Activated CD4-positive, alpha-beta memory T cell treated with anti-CD3 and anti-CD28 coated beads for 36 hours (primary cell): ENCODE data around the gene MAD1L1. TPM values are rescaled to one million over a fixed set of nuclear protein-coding genes. Genes with fewer than 3 reads are reported as not detected.
"Not testable (repeated sequence)": the region's sequence is repeated elsewhere in the genome, so short reads cannot be mapped to it uniquely, and the experiment has no call there.

Experiments used
- CTCF ChIA-PET: fragments of 350-600 bp; sonication (Branson Sonifier 250); formaldehyde crosslinking; loops from one replicate; lab custom pipeline; 2021; ENCODE audit warnings: antibody characterized with exemption, inconsistent platforms; lab: Charles Lee
- POLR2A ChIA-PET: fragments of 350-600 bp; sonication (Branson Sonifier 250); formaldehyde crosslinking; loops from one replicate; lab custom pipeline; 2021; ENCODE audit warnings: antibody characterized with exemption; lab: Charles Lee
- DNase-seq: peaks from one replicate; pipeline ENCODE4 v3.0.0-alpha.2; 2020
- H3K27ac Mint-ChIP-seq: one replicate; pipeline ENCODE4 v1.8.0; 2021; ENCODE audit warnings: mixed read lengths
- H3K27me3 Mint-ChIP-seq: one replicate; pipeline ENCODE4 v1.8.0; 2021; ENCODE audit warnings: mixed read lengths
- H3K36me3 Mint-ChIP-seq: one replicate; pipeline ENCODE4 v1.8.0; 2021; ENCODE audit warnings: mixed read lengths
- H3K4me1 Mint-ChIP-seq: one replicate; pipeline ENCODE4 v1.8.0; 2021; ENCODE audit warnings: low read depth, mixed read lengths
- H3K4me3 Mint-ChIP-seq: one replicate; pipeline ENCODE4 v1.8.0; 2021; ENCODE audit warnings: mild to moderate bottlenecking, mixed read lengths
- H3K9me3 Mint-ChIP-seq: one replicate; pipeline ENCODE4 v1.8.0; 2021; ENCODE audit warnings: mixed read lengths
- intact Hi-C: fragments of 100-400 bp; cut with micrococcal nuclease; formaldehyde crosslinking; loops from one replicate; pipeline ENCODE4 v1.15.1; 2023
- total RNA-seq, 2 experiments: library from RNA; stranded (reverse); gene quantifications; one replicate each; pipeline ENCODE4 v1.2.3, GENCODE V29; 2021

MAD1L1 gene
- total RNA-seq, 2 experiments from 2014 or later: 44.4 to 47.8 TPM

GRCh38 chr7:1996816-1997215 lies 235.9 kb downstream of the MAD1L1 start:
- CTCF ChIA-PET: no interaction called here
- H3K9me3 Mint-ChIP-seq: no peaks in the 10 kb centered on the region
- intact Hi-C loops: no loop called here
- H3K4me1 Mint-ChIP-seq: no peaks in the 10 kb centered on the region
- H3K27me3 Mint-ChIP-seq: no peaks in the 10 kb centered on the region
- H3K4me3 Mint-ChIP-seq: no peak overlapping the region
- POLR2A ChIA-PET: no interaction called here
- no peak overlapping the region for H3K27ac Mint-ChIP-seq
- DNase-seq: no peak
- no peaks in the 10 kb centered on the region for H3K36me3 Mint-ChIP-seq

- intact Hi-C loops, H3K27ac Mint-ChIP-seq, H3K4me1 Mint-ChIP-seq, H3K27me3 Mint-ChIP-seq, DNase-seq, H3K4me3 Mint-ChIP-seq, POLR2A ChIA-PET, H3K9me3 Mint-ChIP-seq, CTCF ChIA-PET, H3K36me3 Mint-ChIP-seq: not testable (repeated sequence)
These were observed 236.8 kb downstream of the MAD1L1 start for GRCh38 chr7:1995911-1996420.

DNA sequence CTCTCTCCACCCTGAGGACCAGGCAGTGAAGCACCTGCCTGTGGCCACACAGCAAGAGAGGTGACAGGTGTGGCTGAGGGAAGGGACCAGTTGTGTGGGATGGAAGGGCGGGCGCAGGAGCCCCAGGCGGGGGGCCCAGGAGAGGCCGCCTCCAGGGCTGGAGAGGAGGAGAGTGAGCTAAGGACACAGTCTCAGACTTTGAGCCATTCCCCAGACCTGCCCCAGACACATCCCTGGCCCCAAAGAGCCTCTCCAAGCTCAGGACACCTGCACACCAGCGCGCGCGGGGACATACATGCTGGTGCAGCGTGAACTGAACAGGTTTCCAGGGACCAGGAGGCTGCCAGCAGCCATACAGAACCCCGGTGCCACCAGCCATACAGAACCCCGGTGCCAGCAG lies 237.3 kb downstream of the MAD1L1 start:
- H3K4me3 Mint-ChIP-seq: no peak overlapping the region
- no peak for DNase-seq
- no peaks in the 10 kb centered on the region for H3K27me3 Mint-ChIP-seq
- ChIA-PET CTCF (no interaction called here), POLR2A (no interaction called here)
- intact Hi-C loops: no loop called here
- no peaks in the 10 kb centered on the region for H3K9me3 Mint-ChIP-seq
- no peaks in the 10 kb centered on the region for H3K36me3 Mint-ChIP-seq
- H3K27ac Mint-ChIP-seq: no peak overlapping the region
- H3K4me1 Mint-ChIP-seq: no peaks in the 10 kb centered on the region

GRCh38 chr7:1994931-1995330 lies 237.8 kb downstream of the MAD1L1 start:
- Mint-ChIP-seq H3K9me3 (no peaks in the 10 kb centered on the region), H3K4me1 (no peaks in the 10 kb centered on the region), H3K36me3 (no peaks in the 10 kb centered on the region), H3K27ac (no peak overlapping the region), H3K4me3 (no peak overlapping the region), H3K27me3 (no peaks in the 10 kb centered on the region)
- POLR2A ChIA-PET: no interaction called here
- intact Hi-C loops: no loop called here
- DNase-seq: no peak
- CTCF ChIA-PET: no interaction called here

DNA sequence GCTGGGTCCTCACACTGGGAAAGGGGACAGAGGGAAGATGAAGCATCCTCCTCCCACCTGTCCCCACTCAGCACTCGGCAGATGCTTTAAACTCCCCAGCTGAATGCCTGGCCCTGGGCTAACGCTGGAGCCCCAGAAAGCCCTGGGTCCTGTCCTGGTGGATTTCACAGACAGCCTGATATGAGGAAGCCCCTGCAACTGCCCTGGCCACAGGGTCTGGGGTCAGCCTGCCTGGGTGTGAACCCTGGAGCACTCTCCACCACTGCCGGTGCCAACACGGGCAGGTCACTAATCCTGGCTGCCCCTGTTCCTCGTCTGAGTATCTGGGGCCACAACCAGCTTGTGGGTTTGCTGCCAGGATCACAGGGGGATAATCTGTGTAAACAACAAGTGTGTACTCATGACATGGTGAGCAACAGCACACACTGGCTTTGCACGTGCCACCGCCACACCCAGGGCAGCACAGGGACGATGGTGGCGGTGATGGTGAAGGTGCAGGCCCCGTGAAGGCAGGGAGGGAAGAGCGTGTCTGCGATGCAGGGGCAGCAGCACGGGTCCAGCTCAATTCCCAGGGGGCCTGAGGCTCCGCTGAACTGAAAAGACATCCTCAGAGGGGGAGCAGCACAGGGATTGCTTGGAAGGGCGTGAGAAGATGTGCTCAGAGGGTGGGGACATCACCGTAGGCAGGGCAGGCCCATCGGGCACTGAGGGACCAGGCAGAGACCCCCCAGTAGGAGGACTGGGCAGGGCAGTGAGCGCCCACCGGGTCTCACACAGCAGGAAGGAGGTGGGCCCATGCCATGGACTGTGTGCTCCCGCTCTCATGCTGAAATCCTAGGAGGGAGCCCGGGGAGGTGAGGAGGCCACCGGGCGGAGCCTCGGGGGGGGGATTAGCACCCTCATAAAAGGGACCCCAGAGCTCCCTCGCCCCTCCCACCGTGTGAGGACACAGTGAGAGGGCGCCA lies 238.7 kb downstream of the MAD1L1 start:
- Mint-ChIP-seq H3K4me1 (no peaks in the 10 kb centered on the region), H3K36me3 (no peaks in the 10 kb centered on the region), H3K9me3 (no peaks in the 10 kb centered on the region), H3K27ac (no peak overlapping the region), H3K27me3 (no peaks in the 10 kb centered on the region), H3K4me3 (no peak overlapping the region)
- CTCF ChIA-PET: no interaction called here
- POLR2A ChIA-PET: no interaction called here
- intact Hi-C loops: no loop called here
- DNase-seq: no peak

- no peak overlapping the region for H3K4me3 Mint-ChIP-seq
- DNase-seq: no peak
- ChIA-PET POLR2A (no interaction called here), CTCF (no interaction called here)
- peaks cover under 1% of the 10 kb centered on the region for H3K4me1 Mint-ChIP-seq
- H3K9me3 Mint-ChIP-seq: no peaks in the 10 kb centered on the region
- H3K27ac Mint-ChIP-seq: no peak overlapping the region
- intact Hi-C loops: no loop called here
- H3K27me3 Mint-ChIP-seq: no peaks in the 10 kb centered on the region
- H3K36me3 Mint-ChIP-seq: no peaks in the 10 kb centered on the region
These were observed 239.6 kb downstream of the MAD1L1 start for GRCh38 chr7:1993031-1993695.

DNA sequence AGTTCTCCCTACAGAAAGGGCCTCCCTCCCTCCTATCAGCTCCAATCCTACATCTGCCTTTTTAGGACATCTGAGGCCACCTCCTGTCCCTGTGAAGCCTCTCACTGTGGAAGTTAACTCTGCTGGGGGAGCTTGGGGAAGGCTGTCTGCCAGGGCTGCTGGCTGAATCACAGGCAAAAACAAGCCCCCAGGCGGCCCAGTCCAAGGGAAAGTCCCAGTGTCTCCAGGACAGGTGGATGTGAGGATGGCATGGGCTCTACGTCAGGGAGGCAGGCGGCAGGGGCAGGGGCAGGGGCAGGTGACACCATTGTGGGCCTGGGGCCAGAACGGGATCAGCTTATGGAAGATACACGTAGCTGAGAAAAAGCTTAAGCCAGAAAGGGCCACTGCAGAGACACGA lies 240.2 kb downstream of the MAD1L1 start:
- intact Hi-C loops: no loop called here
- H3K4me1 Mint-ChIP-seq: peaks cover 6% of the 10 kb centered on the region
- H3K36me3 Mint-ChIP-seq: no peaks in the 10 kb centered on the region
- H3K27me3 Mint-ChIP-seq: no peaks in the 10 kb centered on the region
- H3K9me3 Mint-ChIP-seq: no peaks in the 10 kb centered on the region
- ChIA-PET POLR2A (no interaction called here), CTCF (no interaction called here)
- DNase-seq: no peak
- H3K4me3 Mint-ChIP-seq: no peak overlapping the region
- no peak overlapping the region for H3K27ac Mint-ChIP-seq

DNA sequence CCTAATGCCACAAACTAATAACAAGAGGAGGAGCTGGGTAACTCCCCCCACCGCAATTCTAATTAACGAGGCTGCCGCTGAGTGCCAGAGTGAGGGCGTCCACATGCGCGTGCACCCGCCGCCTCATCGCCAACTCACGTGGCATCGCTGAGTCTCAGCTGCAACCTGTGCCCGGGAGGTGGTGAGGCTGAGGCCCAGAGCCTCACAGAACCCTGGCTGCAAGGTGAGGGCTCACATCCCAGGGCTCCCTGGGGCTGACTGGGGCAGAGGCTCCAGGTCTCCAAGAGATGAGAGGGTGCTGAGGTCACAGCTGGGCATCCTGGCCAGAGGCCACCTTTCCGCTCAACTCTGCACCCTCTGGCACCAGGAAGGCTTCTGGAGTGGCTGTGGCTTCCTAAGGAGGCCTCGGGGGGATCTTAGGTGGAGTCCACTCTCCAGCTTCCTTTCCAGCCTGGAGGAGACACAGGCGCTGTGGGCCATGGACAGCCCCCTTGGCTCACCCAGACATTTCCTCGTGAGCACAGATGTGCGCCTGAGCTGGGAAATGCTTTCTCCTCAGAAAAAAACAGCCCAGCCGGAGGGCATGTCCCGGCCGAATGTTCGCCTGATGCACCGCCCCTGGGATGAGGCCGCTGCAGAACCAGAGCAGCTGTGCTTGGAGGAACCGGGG lies 242.6 kb downstream of the MAD1L1 start:
- CTCF ChIA-PET: no interaction called here
- H3K27me3 Mint-ChIP-seq: no peaks in the 10 kb centered on the region
- H3K4me3 Mint-ChIP-seq: no peak overlapping the region
- no peak for DNase-seq
- POLR2A ChIA-PET: no interaction called here
- no peaks in the 10 kb centered on the region for H3K9me3 Mint-ChIP-seq
- H3K36me3 Mint-ChIP-seq: peaks cover 4% of the 10 kb centered on the region
- H3K27ac Mint-ChIP-seq: no peak overlapping the region
- peaks cover 16% of the 10 kb centered on the region for H3K4me1 Mint-ChIP-seq
- intact Hi-C loops: no loop called here

- intact Hi-C loops: no loop called here
- CTCF ChIA-PET: no interaction called here
These were observed 243.5 kb downstream of the MAD1L1 start for GRCh38 chr7:1989049-1989860.

DNA sequence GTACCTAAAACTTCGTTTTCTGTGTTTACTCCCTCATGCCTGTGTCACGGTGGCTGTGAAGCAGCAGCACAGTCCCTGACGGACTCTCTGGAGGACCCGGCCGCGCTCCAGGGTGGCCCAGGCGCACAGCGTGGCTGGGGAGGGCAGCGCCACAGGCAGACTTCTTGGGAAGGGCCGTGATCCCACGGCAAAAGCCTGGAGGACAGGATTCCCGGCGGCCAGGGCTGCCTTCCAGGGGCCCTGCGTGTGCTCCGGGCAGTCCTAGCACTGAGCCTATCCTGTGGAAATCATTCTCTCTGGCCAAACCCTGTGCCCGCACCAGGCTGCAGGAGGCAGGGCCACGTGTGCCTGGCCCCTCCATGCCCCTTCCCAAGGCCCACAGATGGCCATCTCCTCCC lies 244.2 kb downstream of the MAD1L1 start:
- H3K9me3 Mint-ChIP-seq: no peaks in the 10 kb centered on the region
- intact Hi-C loops: no loop called here
- DNase-seq: no peak
- ChIA-PET POLR2A (no interaction called here), CTCF (no interaction called here)
- H3K27me3 Mint-ChIP-seq: no peaks in the 10 kb centered on the region
- peaks cover 16% of the 10 kb centered on the region for H3K4me1 Mint-ChIP-seq
- H3K4me3 Mint-ChIP-seq: no peak overlapping the region
- peaks cover 4% of the 10 kb centered on the region for H3K36me3 Mint-ChIP-seq
- H3K27ac Mint-ChIP-seq: no peak overlapping the region

More at GRCh38 chr7:1989049-1989860, 243.5 kb downstream of the MAD1L1 start:
- POLR2A ChIA-PET: no interaction called here
- no peak overlapping the region for H3K4me3 Mint-ChIP-seq
- no peak overlapping the region for H3K27ac Mint-ChIP-seq
- no peaks in the 10 kb centered on the region for H3K27me3 Mint-ChIP-seq
- peaks cover 16% of the 10 kb centered on the region for H3K4me1 Mint-ChIP-seq
- DNase-seq: no peak
- peaks cover 4% of the 10 kb centered on the region for H3K36me3 Mint-ChIP-seq
- H3K9me3 Mint-ChIP-seq: no peaks in the 10 kb centered on the region

DNA sequence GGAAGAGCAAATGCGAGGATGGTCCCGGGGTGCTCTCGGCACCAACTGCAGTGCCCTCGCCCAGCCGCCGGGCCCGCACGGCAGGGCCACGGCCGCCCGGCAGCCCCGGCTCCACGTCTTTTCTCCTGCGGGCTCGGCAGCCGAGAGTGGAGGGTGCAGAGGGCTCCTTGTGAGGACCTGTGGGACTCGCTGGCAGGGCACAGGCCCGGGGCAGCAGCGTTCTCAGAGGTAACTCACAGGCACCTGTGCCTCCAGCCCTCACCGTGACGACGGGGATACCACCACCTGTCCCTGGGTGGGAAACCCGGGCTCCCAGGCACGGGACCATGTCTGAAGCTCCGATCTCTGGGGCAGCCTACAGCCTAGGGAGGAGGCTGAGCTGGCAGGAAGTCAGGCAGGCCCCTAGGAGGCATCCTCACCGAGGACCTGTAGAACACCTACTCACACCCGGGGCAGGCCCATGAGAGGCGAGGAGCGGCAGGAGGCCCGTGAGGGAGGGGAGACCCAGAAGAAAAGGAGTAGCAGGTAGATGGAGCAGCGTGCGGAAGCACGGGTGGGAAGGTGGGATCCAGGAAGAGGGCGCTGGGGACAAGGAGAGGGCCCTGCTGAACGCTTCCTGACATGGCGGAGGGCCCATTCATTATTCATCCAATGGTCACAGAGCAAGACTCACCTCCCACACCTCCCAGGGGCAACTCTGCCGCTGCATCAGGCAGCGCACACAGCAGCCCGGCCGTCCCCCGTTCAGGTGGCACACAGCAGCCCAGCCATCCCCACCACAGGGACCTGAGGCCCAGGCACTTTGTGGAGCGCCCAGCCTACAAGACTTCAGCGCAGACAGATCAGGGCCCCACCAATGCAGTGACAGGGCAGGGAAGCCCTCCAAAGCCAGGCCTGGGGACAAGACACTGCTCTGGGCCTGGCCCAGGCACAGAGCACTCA lies 244.9 kb downstream of the MAD1L1 start:
- intact Hi-C loops: no loop called here

More for the DNA sequence above, 244.9 kb downstream of the MAD1L1 start:
- H3K9me3 Mint-ChIP-seq: no peaks in the 10 kb centered on the region
- ChIA-PET CTCF (no interaction called here), POLR2A (no interaction called here)
- H3K27me3 Mint-ChIP-seq: no peaks in the 10 kb centered on the region
- no peak overlapping the region for H3K27ac Mint-ChIP-seq
- DNase-seq: no peak
- H3K36me3 Mint-ChIP-seq: peaks cover 4% of the 10 kb centered on the region
- peaks cover 16% of the 10 kb centered on the region for H3K4me1 Mint-ChIP-seq
- no peak overlapping the region for H3K4me3 Mint-ChIP-seq
